GM23338 (cell line): Measurements from ENCODE around the gene DTX1. TPM values are rescaled to one million over a fixed set of nuclear protein-coding genes. Genes with fewer than 3 reads are reported as not detected.
"Not testable (repeated sequence)": the region's sequence is repeated elsewhere in the genome, so short reads cannot be mapped to it uniquely, and the experiment has no call there.

Experiments
- ATAC-seq: fragments of 200-7000 bp; cut with Tn5 transposase; 3 replicates; pipeline ENCODE4 v1.9.1; 2020
- DNase-seq: peaks from one replicate; pipeline ENCODE4 v3.0.0-alpha.2; 2015; ENCODE audit warnings: low spot score
- H2AFZ ChIP-seq: fragments of 200-600 bp; sonication (generic); 2 replicates; pipeline ENCODE4 v1.8.0; 2016; ENCODE audit warnings: antibody characterized with exemption, mild to moderate bottlenecking, moderate library complexity
- H3F3A ChIP-seq: fragments of 200-600 bp; sonication (generic); replicated peaks from 2 replicates; pipeline ENCODE4 v1.8.0; 2017; ENCODE audit warnings: antibody characterized with exemption, mixed run types, low read depth
- H3K27ac ChIP-seq: fragments of 200-600 bp; sonication (generic); 2 replicates; pipeline ENCODE4 v1.6.1; 2016; ENCODE audit warnings: low read depth
- H3K27me3 ChIP-seq: fragments of 200-600 bp; sonication (generic); 2 replicates; pipeline ENCODE4 v1.8.0; 2016; ENCODE audit warnings: mild to moderate bottlenecking, mixed run types, moderate library complexity; ENCODE audit not compliant: insufficient read depth
- H3K36me3 ChIP-seq: fragments of 200-600 bp; sonication (generic); 2 replicates; pipeline ENCODE4 v1.8.0; 2016; ENCODE audit warnings: mild to moderate bottlenecking; ENCODE audit not compliant: insufficient read depth
- H3K4me1 ChIP-seq: fragments of 200-600 bp; sonication (generic); 2 replicates; pipeline ENCODE4 v1.8.0; 2016; ENCODE audit warnings: mild to moderate bottlenecking, moderate library complexity; ENCODE audit not compliant: insufficient read depth
- H3K4me2 ChIP-seq: fragments of 200-600 bp; sonication (generic); 2 replicates; pipeline ENCODE4 v1.7.1; 2017; ENCODE audit warnings: mixed run types
- H3K4me3 ChIP-seq: fragments of 200-600 bp; sonication (generic); 2 replicates; pipeline ENCODE4 v1.6.1; 2016; ENCODE audit warnings: mixed run types
- H3K79me2 ChIP-seq: fragments of 200-600 bp; sonication (generic); replicated peaks from 2 replicates; pipeline ENCODE4 v1.8.0; 2017; ENCODE audit warnings: mild to moderate bottlenecking; ENCODE audit not compliant: insufficient read depth
- H3K9me2 ChIP-seq: fragments of 200-600 bp; sonication (generic); 2 replicates; pipeline ENCODE4 v1.8.0; 2017; ENCODE audit not compliant: insufficient read depth
- H4K20me1 ChIP-seq: fragments of 200-600 bp; sonication (generic); replicated peaks from 2 replicates; pipeline ENCODE4 v1.8.0; 2017; ENCODE audit warnings: mild to moderate bottlenecking; ENCODE audit not compliant: insufficient read depth
- H3K27ac Mint-ChIP-seq: 2 replicates; pipeline ENCODE4 v1.8.0; 2020; ENCODE audit warnings: inconsistent platforms, mild to moderate bottlenecking, moderate library complexity, mixed read lengths
- H3K27me3 Mint-ChIP-seq: 3 replicates; pipeline ENCODE4 v1.8.0; 2022; ENCODE audit warnings: low read depth, mild to moderate bottlenecking, moderate library complexity, mixed read lengths, inconsistent platforms; ENCODE audit not compliant: insufficient read depth, poor library complexity
- H3K36me3 Mint-ChIP-seq: 3 replicates; pipeline ENCODE4 v1.8.0; 2021; ENCODE audit warnings: low read depth, mild to moderate bottlenecking, inconsistent platforms, moderate library complexity, mixed read lengths
- H3K4me1 Mint-ChIP-seq: 3 replicates; pipeline ENCODE4 v1.8.0; 2020; ENCODE audit warnings: mild to moderate bottlenecking, inconsistent platforms, mixed read lengths
- H3K4me3 Mint-ChIP-seq: 3 replicates; pipeline ENCODE4 v1.8.0; 2021; ENCODE audit warnings: moderate library complexity, mild to moderate bottlenecking, inconsistent platforms, mixed read lengths
- H3K9me3 Mint-ChIP-seq: 3 replicates; pipeline ENCODE4 v1.8.0; 2020; ENCODE audit warnings: moderate library complexity, mild to moderate bottlenecking, inconsistent platforms, mixed read lengths
- CTCF ChIP-seq, 2 experiments: fragments of 200-600 bp in 1 of 2; sonication (generic) in 1 of 2; conservative IDR thresholded peaks; 2 replicates each; pipeline versions ENCODE4 v1.5.1 to v1.6.1; 2016 to 2017; ENCODE audit warnings: antibody characterized with exemption in 2 of 2, low read depth in 2 of 2, mild to moderate bottlenecking in 2 of 2, moderate library complexity in 1 of 2
- ETS1 ChIP-seq: IDR thresholded peaks from 2 replicates; pipeline ENCODE4 v1.6.1; 2016; ENCODE audit warnings: antibody characterized with exemption
- JUNB ChIP-seq: IDR thresholded peaks from one replicate; pipeline ENCODE4 v1.6.1; 2016; ENCODE audit warnings: antibody characterized with exemption; ENCODE audit not compliant: unreplicated experiment
- REST ChIP-seq: IDR thresholded peaks from one replicate; pipeline ENCODE4 v1.6.1; 2018; ENCODE audit warnings: antibody characterized with exemption; ENCODE audit not compliant: unreplicated experiment
- ZNF114 ChIP-seq: fragments of 250-450 bp; sonication (Bioruptor Pico); IDR thresholded peaks from 2 replicates; pipeline ENCODE4 v1.5.0; 2020; ENCODE audit warnings: mild to moderate bottlenecking, moderate library complexity
- ZNF331 ChIP-seq: fragments of 250-450 bp; sonication (Bioruptor Pico); IDR thresholded peaks from 2 replicates; pipeline ENCODE4 v1.5.0; 2020; ENCODE audit warnings: low read depth, mild to moderate bottlenecking, moderate library complexity
- polyA plus RNA-seq: library from polyadenylated mRNA; unstranded; fragments of >200 nt; fragmentation: Nextera tagmentation; extraction: Ambion mirVana; gene quantifications from 2 replicates; pipeline ENCODE4 v1.2.1, GENCODE V29; 2016
- total RNA-seq: library from RNA; depleted of rRNA; stranded (reverse); fragments of >200 nt; shearing (Covaris generic); gene quantifications from 2 replicates; pipeline ENCODE4 v1.2.3, GENCODE V29; 2014

Gene DTX1
- total and polyA plus RNA-seq, 2 experiments from 2014 or later, result 1.6 to 9.0 TPM

- Histone ChIP-seq H4K20me1 (no peaks in the 10 kb centered on the region), H3K36me3 (no peaks in the 10 kb centered on the region), H3K4me2 (no peak overlapping the region), H3F3A (0 out of 2 replicates have a peak, but pooled peaks cover 4% of the 10 kb centered on the region), H2AFZ (no peak overlapping the region), H3K27me3 (no peaks in the 10 kb centered on the region), H3K4me3 (no peak overlapping the region), H3K27ac (no peak overlapping the region), H3K79me2 (no peaks in the 10 kb centered on the region), H3K9me2 (no peaks in the 10 kb centered on the region), H3K4me1 (peaks cover 9% of the 10 kb centered on the region)
- DNase-seq (no peak), ATAC-seq (no peak)
- Mint-ChIP-seq H3K4me1 (peaks cover 17% of the 10 kb centered on the region), H3K9me3 (no peaks in the 10 kb centered on the region; the same call in 2 of the 3 replicates), H3K27me3 (peaks cover 16% of the 10 kb centered on the region), H3K4me3 (no peak overlapping the region), H3K27ac (no peak overlapping the region), H3K36me3 (no peaks in the 10 kb centered on the region)
- TF ChIP-seq ZNF331 (no peak), REST (no peak), JUNB (no peak), CTCF (conservative IDR thresholded peaks at IDR 0.05; ENCODE audit: low read depth in 2 of 2) (no peak), ZNF114 (no peak), ETS1 (no peak)
These were observed 84.2 kb downstream of the DTX1 start for GRCh38 chr12:113140706-113141105.

- not testable (repeated sequence) for H3K36me3 Mint-ChIP-seq, ATAC-seq, H3K27ac ChIP-seq, DNase-seq, H2AFZ ChIP-seq, H3K4me3 ChIP-seq, H3K27me3 ChIP-seq, H3K4me3 Mint-ChIP-seq, H3F3A ChIP-seq, H3K9me3 Mint-ChIP-seq, H3K79me2 ChIP-seq, H4K20me1 ChIP-seq, H3K36me3 ChIP-seq, H3K4me1 Mint-ChIP-seq, H3K9me2 ChIP-seq, H3K27me3 Mint-ChIP-seq, H3K4me2 ChIP-seq, H3K4me1 ChIP-seq, H3K27ac Mint-ChIP-seq
These were observed 85.2 kb downstream of the DTX1 start for GRCh38 chr12:113141716-113142115.
